GM12891 (cell line): ENCODE data around the gene CTBP2.

Experiments used
- DNase-seq: peaks from one replicate; pipeline ENCODE4 v3.0.0; 2011; ENCODE audit warnings: low spot score; ENCODE audit not compliant: insufficient read length
- FAIRE-seq: peaks from 2 replicates; lab custom pipeline; 2011; peaks lifted over from hg19 to GRCh38; lab: Jason Lieb, UNC
- PAX5 ChIP-seq: IDR thresholded peaks from 2 replicates; pipeline ENCODE4 v1.6.1; 2011; ENCODE audit warnings: low read length, moderate library complexity, mild to moderate bottlenecking; ENCODE audit not compliant: insufficient read depth, severe bottlenecking
- POLR2A ChIP-seq: IDR thresholded peaks from 2 replicates; pipeline ENCODE4 v1.6.1; 2011; ENCODE audit warnings: low read depth, low read length, control low read depth
- POLR2AphosphoS5 ChIP-seq: IDR thresholded peaks from 2 replicates; pipeline ENCODE4 v1.6.1; 2011; ENCODE audit warnings: low read depth, low read length, control low read depth
- POU2F2 ChIP-seq: IDR thresholded peaks from 2 replicates; pipeline ENCODE4 v1.6.1; 2011; ENCODE audit warnings: low read depth, mild to moderate bottlenecking, control low read depth, low read length, moderate library complexity
- SPI1 ChIP-seq: IDR thresholded peaks from 2 replicates; pipeline ENCODE4 v1.6.1; 2011; ENCODE audit warnings: low read depth, low read length, control low read depth
- TAF1 ChIP-seq: IDR thresholded peaks from 2 replicates; pipeline ENCODE4 v1.6.1; 2011; ENCODE audit warnings: low read depth, low read length, control low read depth

Gene CTBP2

GRCh38 chr10:125146791-125147579 lies 13.4 kb downstream of the CTBP2 start:
- TF ChIP-seq PAX5 (no peak), SPI1 (no peak), POU2F2 (no peak), POLR2AphosphoS5 (no peak), POLR2A (no peak), TAF1 (no peak)
- DNase-seq (no peak), FAIRE-seq (peak; percentile 64)

DNA sequence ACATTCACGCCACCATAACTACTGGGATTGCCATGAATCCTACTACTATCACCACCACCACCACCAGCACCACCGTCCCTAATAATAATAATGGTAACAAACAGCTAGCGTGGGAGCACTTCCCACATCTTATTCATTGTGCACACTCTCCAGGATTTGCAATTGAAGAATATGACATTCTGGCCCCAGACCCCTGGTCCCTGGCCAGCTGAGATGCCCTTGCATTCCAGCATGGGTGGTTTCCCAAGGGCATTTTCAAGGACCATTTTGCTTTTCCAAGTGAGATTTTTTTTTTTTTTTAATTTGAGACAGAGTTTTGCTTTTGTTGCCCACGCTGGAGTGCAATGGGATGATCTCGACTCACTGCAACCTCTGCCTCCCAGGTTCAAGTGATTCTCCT lies 14.7 kb downstream of the CTBP2 start:
- FAIRE-seq (no peak), DNase-seq (no peak)
- TF ChIP-seq POLR2AphosphoS5 (no peak), PAX5 (no peak), POLR2A (no peak), POU2F2 (no peak), TAF1 (no peak)

- peak; percentile 82 for FAIRE-seq
- DNase-seq: no peak
These were observed 15.4 kb downstream of the CTBP2 start for GRCh38 chr10:125144693-125145623.

DNA sequence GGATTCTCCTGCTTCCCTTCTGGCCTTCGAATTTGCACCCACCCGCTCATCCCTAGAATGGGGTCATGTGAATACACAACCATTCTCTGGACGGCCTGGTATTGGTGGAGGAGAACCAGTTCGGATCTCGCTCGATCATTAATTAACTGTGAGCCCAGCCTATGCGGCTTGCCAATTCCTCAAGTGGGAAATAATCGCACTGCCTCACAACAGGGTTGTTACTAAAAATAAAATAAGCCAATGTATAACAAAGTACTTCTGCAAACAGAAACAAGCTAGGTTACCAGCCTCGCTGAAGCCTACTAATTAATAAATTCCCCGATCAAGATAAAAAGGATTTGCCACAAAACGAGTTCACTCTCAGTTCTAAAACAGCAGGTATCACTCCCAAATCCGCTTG lies 16.2 kb downstream of the CTBP2 start:
- no peak for DNase-seq
- TF ChIP-seq TAF1 (no peak), PAX5 (no peak), POLR2A (no peak), SPI1 (no peak), POLR2AphosphoS5 (no peak), POU2F2 (no peak)
- peak; percentile 78 for FAIRE-seq

More at GRCh38 chr10:125144693-125145623, 15.4 kb downstream of the CTBP2 start:
- no peak for TF ChIP-seq POU2F2

- FAIRE-seq: no peak
- TF ChIP-seq POLR2AphosphoS5 (no peak), SPI1 (no peak), POLR2A (no peak), TAF1 (no peak), PAX5 (no peak), POU2F2 (no peak)
- DNase-seq: no peak
These were observed 17.4 kb downstream of the CTBP2 start for GRCh38 chr10:125142946-125143345.

GRCh38 chr10:125141860-125142484 lies 18.4 kb downstream of the CTBP2 start:
- FAIRE-seq (no peak), DNase-seq (no peak)
- TF ChIP-seq POLR2A (no peak), PAX5 (no peak), POLR2AphosphoS5 (no peak), TAF1 (no peak), SPI1 (no peak), POU2F2 (no peak)

DNA sequence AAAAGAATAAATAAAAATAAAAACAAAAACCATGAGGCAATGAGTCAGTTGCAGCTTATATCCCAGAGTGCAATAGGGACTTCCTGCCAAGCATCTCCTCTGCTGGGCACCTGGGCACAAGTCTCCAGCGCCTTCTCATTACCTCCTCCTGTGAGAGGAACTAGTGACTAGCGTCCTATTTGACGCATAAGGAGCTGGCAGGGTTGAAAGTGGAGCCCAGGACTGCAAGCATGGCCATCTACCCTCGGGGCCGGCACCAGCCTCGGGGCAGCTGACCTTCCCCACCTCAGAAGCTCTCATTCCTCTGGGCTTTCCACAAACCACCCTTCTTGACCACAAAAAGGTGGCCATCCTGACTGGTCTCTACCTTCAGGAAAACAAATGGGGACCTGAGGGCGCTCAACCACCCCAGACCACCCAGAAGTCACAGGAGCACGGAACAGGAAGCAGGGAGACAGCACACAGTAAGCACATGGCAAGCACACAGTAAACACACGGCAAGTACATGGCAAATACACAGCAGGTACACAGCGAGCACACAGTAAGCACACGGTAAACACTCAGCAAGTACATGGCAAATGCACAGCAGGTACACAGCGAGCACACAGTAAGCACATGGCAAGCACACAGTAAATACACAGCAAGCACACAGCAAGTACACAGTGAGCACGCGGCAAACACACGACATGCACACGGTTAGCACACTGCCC lies 19.1 kb downstream of the CTBP2 start:
- no peak for TF ChIP-seq POLR2AphosphoS5
- TF ChIP-seq PAX5: no peak
- TF ChIP-seq TAF1: no peak
- no peak for TF ChIP-seq SPI1
- TF ChIP-seq POU2F2: no peak
- no peak for TF ChIP-seq POLR2A
- FAIRE-seq (peak; percentile 20), DNase-seq (no peak)

GRCh38 chr10:125140151-125140550 lies 20.2 kb downstream of the CTBP2 start:
- no peak for FAIRE-seq
- no peak for DNase-seq
- TF ChIP-seq SPI1 (no peak), POLR2A (no peak), POU2F2 (no peak), PAX5 (no peak), TAF1 (no peak), POLR2AphosphoS5 (no peak)

GRCh38 chr10:125137601-125138438 lies 22.5 kb downstream of the CTBP2 start:
- no peak for TF ChIP-seq PAX5
- FAIRE-seq: no peak
- DNase-seq: no peak
